HG03196 (cell line): ENCODE data around the gene CCDC144A.
"Not testable (repeated sequence)": the region's sequence is repeated elsewhere in the genome, so short reads cannot be mapped to it uniquely, and the experiment has no call there.

Source experiments
- ATAC-seq: cut with Tn5 transposase; IDR thresholded peaks from one replicate; pipeline ENCODE4 v1.9.1; 2021; ENCODE audit not compliant: unreplicated experiment

The CCDC144A gene

DNA sequence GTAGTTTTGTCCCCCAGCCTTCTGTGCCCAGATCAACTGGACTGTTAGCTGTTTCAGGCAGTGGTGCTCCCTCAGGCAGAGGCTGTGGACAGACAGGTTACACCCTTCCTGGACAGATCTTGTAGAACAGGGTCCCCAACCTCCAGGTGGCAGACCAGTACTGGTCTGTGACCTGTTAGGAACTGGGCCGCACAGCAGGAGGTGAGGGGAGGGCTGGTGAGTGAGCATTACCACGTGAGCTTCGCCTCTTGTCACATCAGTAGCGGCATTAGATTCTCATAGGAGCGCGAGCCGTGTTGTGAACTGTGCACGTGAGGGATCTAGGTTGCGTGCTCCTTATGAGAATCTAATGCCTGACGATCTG is 61.9 kb downstream of the CCDC144A start:
- not testable (repeated sequence) for ATAC-seq

DNA sequence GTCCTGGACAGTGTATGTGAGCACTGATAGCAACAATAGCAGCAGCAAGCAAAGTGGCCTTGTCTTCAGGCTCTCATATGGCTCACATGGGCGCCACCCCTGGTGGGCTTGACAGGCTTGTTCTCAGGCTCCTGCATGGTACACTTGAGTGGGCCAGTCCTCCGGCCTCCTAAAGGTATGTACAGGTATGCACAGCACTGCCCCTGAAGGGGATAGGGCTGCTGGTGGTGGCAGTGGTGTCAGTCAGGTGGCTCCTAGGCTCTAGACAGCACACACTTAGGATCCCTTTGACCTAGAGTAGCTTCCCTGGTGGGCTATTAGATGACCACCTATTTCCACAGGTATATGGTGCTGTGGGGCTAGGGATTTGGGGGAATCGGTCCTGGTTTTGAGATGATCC is 67.5 kb downstream of the CCDC144A start:
- ATAC-seq: not testable (repeated sequence)

DNA sequence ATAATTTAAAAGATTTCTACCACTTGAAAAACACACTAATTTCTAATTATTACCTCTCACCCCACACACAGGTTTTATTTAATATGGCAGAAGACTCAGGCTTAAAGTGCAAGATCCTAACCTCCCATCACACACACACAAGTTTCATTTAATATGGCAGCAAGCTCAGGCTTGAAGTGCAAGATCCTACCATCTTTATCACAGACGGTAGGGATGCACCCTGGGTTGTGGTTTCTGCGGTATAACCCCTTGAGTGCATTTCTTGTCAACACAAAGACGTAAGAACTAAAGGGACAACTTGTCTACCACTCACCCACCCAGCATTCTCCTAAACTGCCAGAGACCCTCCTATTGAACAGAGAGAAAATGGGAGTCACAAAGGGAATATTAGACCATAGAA is 68.1 kb downstream of the CCDC144A start:
- not testable (repeated sequence) for ATAC-seq

DNA sequence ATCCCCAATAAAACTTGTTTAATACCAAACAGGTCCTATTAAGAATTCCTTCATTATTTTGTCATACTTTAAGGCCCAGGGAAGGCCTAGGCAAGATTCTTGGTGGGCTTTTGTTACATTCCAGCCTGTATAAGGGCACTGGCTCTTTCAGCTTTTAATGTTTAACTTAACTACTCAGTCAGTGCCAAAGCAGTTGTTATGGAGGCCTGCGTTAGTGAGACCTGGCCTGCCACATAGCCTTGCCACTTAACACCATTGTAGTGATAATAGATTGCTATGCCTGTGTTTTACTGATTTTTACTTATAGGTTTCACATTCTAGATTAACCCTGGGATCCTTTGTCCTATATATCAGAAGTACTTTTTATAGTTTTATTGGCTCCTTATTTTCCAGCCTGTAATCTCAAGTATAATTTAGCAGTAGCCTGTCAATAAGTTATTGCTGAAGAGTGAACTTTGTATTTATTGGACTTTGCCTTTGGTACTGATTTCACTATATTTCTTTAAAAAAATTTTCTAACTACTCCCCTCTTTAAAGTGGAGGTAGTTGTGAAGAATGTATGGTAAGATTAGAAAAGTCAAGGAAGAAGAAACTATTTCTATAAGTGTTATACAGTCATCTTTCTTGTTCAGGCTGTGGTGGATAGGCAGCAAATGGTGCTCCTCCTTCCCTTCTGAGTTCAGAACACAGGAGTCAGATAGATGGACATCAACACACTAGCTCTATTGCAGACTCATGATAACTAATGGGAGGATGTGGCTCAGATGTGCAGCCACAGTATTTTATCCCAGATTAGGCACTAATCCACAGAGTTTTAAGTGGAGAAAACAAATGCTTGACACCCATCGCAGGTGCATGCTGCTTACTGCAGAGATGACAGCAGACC is 78.5 kb downstream of the CCDC144A start:
- ATAC-seq: not testable (repeated sequence)

DNA sequence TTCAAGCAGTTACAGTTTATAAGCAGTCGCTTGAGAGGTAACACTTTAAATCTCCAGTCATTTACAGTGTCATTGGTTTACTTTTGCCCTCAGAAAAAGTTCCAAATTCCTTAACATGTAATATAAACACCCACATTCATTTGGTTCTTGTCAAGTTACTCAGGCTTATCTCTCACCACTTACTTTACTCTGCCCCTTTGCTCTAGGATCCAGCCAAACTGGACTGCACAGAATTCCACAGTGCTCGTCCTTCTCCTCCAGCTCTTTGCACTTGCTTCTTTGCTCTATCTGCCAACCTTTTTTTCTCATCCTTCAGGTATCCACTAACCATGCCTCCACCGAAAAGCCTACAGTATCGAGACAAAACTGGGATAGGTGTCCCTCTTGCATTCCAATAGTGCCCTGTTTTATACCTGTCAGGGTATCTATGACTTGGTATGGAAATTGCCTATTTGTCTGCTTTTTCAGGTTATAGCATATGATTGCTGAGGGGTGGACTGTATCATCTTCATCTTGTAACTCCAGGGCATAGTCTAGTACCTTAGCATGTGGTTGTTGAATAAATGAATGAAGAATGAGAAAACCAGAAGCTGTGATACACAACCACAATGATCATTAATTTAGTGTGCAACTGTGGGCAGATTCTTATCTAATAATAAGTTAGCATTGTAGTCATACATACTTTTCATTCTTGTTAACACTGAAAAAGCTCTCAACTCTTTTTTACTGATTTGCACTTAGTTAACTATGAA is 82.5 kb downstream of the CCDC144A start:
- not testable (repeated sequence) for ATAC-seq

DNA sequence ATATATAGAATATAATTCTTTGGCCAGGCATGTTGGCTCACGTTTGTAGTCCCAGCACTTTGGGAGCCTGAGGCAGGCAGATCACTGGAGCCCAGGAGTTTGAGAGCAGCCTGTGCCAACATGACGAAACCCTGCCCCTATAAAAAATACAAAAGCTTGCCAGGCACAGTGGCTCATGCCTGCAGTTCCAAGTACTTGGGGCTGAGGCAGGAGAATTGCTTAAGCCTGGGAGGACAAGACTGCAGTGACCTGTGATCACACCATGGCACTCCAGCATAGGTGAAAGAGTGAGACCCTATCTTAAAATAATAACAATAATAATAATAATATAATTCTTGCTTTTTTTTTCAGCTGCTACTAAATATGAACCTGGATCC is 83.1 kb downstream of the CCDC144A start:
- not testable (repeated sequence) for ATAC-seq

- ATAC-seq: not testable (repeated sequence)
Measured at GRCh38 chr17:16787851-16788250, 97.8 kb downstream of the CCDC144A start.

DNA sequence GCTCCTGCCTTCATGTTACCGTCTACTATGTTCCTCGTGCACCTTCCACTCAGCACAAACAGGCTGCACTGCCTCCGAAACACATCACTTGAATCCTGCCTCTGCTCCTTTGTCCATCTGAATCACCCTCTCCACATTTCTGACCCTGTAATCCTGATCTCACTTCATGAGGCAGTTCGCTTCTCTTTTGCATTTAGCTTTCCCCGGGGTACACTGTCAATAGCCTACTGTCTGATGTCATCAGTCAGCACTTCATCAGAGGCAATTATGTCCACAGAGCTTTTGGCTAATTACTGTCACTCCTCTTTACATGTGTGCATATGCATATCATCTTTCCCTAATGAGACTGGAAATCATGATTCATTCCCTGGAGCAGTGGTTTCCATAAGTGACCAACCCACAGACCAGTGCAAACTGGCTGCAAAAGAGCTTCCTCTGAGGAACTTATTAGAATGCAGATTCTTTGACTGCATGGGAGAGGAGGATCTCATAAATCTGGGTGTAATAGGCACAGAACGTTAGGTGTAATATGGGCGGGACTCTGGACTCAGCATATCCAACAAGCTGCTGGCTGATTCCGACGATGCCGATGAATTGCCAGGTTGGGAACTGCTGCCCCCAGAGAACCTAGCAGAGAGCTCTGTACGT is 99.0 kb downstream of the CCDC144A start:
- ATAC-seq: not testable (repeated sequence)

GRCh38 chr17:16789622-16790021 is 99.6 kb downstream of the CCDC144A start:
- not testable (repeated sequence) for ATAC-seq

- ATAC-seq: not testable (repeated sequence)
Measured at GRCh38 chr17:16790313-16790871, 100.4 kb downstream of the CCDC144A start.

DNA sequence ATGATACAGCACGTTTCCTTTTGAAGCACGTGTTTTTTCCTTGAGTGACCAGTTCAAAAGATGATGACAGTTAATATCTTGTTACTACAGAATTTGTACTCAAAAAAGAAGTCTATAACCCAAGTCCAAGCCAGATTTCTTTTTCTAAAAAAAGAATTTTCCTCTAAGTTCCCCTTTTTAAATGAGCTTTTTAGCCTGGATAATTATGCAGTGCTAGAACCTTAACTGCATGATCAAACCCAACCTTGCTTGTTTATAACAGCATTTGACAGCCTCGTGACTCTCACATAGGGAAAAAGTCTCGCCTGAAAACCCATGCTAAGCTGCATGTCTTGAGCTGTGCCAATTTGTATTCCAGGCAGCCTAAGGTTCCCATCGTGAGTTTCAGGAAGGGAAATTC is 104.2 kb downstream of the CCDC144A start:
- ATAC-seq: not testable (repeated sequence)

DNA sequence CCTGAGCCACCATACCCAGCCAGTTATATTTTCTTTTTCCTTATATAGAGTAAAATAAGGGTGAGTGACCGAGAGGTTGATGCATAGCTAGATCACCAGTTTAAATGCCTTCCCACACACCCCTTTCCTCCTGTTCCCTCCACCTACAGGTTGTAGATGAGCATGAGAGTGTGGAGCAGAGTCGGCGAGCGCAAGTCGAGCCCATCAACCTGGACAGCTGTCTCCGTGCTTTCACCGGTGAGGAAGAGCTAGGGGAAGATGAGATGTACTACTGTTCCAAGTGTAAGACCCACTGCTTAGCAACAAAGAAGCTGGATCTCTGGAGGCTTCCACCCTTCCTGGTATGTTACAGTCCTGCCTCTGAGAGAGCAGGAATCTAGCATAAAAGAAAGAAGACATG is 105.9 kb downstream of the CCDC144A start:
- not testable (repeated sequence) for ATAC-seq

DNA sequence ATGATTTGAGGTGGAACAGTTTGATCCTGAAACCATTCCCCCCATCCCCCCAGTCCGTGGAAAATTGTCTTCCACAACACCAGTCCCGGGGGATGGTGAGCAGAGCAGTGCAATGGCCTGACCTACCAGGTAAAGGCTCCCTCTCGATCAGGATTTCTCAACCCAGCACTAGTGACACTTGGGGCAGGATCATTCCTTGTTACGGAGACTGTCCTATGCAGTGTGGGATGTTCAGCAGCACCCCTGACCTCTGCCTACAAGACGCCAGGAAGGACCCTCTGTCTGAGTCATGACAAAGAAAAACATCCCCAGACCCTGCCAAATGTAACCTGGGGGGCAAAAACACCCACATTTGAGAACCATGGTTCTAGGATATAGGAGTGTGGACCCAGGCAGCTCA is 114.8 kb downstream of the CCDC144A start:
- not testable (repeated sequence) for ATAC-seq

DNA sequence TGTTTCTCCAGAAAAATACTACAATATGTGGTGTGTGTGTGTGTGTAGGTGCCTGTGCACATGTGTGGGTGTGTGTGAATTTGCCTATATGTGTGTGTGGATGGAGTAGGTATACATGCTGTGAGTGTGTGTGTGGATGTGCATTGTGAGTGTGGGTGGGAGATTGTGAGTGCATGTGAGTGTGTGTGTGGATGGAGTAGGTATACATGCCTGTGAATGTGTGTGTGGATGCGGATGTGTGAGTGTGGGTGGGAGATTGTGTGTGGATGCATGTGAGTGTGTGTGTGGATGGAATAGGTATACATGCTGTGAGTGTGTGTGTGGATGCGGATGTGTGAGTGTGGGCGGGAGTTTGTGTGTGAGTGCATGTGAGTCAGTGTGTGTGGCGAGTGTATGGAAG is 116.6 kb downstream of the CCDC144A start:
- not testable (repeated sequence) for ATAC-seq

DNA sequence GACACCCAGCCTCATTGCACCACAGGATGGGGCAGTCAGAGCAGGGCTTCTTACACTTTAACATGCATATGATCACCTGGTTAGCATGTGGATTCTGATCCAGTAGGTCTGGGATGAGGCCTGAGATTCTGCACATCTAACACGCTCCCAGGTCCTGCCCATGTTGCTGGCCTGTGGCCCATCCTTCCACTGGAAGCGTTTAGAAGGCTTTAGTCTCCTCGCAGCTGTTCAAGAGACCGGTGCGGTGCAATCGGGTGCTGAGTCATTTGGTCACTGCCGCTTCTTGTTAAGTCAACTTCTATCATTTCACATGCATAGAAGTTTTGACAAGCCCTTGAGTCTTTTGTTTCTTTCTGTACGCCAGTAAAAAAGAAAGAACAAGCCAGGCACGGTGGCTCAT is 117.6 kb downstream of the CCDC144A start:
- not testable (repeated sequence) for ATAC-seq

DNA sequence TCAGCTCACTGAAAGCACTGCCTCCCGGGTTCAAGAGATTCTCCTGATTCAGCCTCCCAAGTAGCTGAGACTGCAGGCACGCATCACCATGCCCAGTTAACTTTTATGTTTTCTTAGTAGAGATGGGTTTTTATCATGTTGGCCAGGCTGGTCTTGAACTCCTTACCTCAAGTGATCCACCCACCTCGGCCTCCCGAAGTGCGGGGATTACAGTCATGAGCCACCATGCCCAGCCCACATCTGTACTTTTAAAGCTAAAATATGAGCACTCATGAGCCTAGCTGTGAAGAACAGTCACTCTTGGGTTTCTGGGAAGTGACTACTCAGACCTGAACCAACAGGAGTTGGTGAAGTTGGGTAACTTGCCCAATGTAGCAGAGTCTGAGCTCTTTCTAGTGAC is 120.2 kb downstream of the CCDC144A start:
- not testable (repeated sequence) for ATAC-seq

GRCh38 chr17:16812126-16812525 is 122.1 kb downstream of the CCDC144A start:
- not testable (repeated sequence) for ATAC-seq

- no peak for ATAC-seq
Measured at GRCh38 chr17:16814439-16814838, 124.4 kb downstream of the CCDC144A start.

DNA sequence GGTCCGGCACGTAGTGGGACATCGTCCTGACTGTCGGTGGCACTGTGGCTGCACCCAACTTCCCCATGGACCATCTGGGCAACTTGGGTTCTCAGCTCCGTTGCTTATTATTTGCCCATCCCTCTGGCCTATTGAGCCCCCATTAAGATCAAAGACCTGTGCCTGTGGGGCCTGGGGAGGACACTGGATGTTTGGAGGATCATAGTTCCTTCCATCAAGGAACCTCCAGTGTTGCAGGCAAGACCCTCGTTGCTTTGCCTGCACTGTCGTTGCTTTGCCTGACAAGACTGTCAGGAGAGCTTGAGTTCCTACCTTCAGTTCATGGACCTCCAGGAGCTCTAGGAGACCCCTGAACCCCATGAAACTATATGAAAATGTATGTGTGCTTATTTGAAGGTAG is 127.2 kb downstream of the CCDC144A start:
- no peak for ATAC-seq

DNA sequence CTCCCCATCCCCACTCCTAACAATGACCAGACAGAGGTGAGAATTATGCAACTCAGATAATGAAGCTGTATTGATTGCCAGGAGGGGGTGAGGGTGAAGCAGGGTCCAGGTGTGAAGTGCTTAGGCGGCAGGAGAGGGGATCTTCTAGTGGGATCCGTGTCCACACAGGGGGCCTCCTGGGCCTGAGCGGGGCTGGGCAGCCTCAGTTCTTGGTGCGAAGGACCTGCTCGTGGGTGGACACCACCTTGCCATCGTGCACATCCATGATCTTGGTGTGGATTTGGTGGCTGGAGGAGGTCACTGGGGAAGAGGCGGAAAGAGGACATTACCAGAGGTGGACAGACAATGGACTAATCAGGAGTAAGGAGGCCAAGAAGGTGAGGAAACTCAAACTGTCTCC is 127.9 kb downstream of the CCDC144A start:
- not testable (repeated sequence) for ATAC-seq

DNA sequence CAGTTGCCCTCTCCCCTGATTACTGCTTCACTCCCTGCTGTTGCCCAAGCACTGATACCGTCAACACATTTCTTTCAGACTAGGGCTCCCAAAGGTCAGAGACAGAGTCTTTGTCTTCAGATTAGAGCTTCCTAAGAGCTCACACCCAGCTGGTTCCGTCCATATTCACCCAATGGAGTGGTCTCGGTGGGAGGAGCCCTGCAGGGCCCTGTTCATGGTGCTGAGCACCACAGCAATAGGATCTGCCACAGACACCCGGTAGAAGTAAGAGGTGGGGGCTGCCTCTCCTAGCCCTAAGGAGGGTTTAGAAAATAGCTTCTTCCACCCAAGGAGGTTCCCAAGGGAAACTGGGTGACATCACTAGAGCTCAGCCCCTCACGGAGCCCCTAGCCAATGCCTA is 128.3 kb downstream of the CCDC144A start:
- ATAC-seq: no peak
